ENCODE measurements around the gene KRTAP4-8.
"Not testable (repeated sequence)": the region's sequence is repeated elsewhere in the genome, so short reads cannot be mapped to it uniquely, and the experiment has no call there.

The KRTAP4-8 gene

GRCh38 chr17:41063449-41063848 is 34.5 kb downstream of the KRTAP4-8 start:
- no peak for DNase-seq

- no peak for DNase-seq
These were observed 36.0 kb downstream of the KRTAP4-8 start for GRCh38 chr17:41061964-41062363.

DNA sequence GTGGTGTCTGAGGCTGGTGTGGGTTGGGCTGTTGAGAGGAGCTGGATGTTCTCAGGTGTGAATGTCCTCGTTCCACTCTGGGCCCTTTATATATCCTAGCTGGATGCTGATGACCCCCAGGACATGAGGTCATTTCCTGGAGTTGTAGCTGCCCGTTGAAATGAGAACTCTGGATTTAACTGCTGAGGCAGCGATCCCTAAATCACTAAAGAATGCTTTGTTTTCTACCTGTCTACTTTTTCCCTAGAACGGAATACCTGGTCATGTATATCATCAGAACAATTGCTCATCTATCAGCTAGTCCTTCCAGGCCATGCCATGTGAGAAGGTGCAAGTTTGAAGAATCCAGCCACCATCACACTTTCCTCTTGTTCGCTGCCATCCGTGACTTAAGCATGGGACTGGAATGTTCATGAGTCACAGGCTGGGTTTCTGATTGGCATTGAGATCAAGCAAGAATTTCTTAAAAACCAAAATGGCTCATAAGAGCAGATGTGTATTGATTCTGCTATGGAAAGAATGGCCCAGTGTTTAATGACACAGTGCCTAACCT is 37.8 kb downstream of the KRTAP4-8 start, which contains the start of gene KRTAP2-3:
Gene KRTAP2-3 (minus strand): TSS at position 63 of the 553 bp plus-strand sequence. CDS start 64 bp downstream, outside the sequence.
- no peak for DNase-seq

GRCh38 chr17:41059276-41060051 is 38.5 kb downstream of the KRTAP4-8 start:
- DNase-seq = not testable (repeated sequence)

DNA sequence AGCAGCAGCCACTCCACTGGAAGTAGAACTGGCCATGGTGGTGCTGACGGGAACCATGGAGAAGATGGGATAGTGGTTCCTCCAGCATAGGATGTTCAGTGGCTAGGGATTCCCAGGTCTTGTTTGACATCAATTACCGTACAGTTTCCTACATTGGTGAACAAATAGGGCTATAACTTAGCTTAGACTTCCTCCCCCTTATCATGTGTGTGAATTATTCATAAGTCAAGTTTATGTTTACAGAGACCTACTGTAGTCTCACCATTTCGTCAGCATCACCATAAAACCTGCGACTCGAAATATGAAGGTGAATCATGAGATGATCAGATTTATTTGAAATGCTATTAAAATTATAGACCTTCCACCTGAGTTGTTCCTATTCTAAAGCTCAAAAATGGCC is 39.2 kb downstream of the KRTAP4-8 start:
- no peak for DNase-seq

GRCh38 chr17:41057547-41057946 is 40.4 kb downstream of the KRTAP4-8 start:
- DNase-seq = no peak

GRCh38 chr17:41055130-41055529 is 42.8 kb downstream of the KRTAP4-8 start, which contains the start of gene KRTAP2-2:
Gene KRTAP2-2, minus strand, starts transcription at chr17:41055230. Its CDS starts 19 bp downstream, at chr17:41055211.
- DNase-seq = not testable (repeated sequence)

GRCh38 chr17:41054556-41054955 is 43.4 kb downstream of the KRTAP4-8 start:
- DNase-seq = not testable (repeated sequence)

DNA sequence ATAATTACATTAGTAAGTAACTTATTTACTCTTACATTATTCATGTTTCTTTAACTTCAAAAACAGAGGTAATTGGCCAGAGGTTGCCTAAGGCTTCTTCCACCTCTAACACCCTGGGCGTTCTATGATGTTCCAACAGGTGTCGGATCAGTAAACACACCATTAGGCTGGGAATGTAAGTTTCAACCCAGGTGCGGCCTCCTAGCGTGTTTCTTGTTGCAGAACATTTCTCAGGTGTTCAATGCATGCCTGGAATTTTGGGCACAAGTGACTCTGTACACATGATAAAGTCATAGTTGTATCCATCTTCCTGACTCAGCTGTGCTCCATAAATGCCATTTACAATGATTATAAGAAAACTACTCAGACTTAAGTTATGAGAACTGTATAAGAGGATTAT is 43.9 kb downstream of the KRTAP4-8 start:
- DNase-seq = no peak

DNA sequence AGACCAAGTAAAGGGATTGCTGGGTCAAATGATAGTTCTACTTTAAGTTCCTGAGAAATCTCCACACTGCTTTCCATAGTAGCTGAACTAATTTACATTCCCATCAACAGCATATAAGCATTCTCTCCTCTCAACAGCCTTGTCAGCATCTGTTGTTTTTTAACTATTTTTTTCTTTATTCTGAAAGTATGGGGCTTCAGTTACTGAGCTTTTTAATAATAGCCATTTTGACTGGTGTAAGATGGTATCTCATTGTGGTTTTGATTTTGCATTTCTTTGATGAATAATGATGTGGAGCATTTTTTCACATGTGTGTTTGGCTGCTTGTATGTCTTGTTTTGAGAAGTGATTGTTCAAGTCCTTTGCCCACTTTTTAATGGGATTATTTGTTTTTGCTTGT is 45.4 kb downstream of the KRTAP4-8 start:
- no peak for DNase-seq

DNA sequence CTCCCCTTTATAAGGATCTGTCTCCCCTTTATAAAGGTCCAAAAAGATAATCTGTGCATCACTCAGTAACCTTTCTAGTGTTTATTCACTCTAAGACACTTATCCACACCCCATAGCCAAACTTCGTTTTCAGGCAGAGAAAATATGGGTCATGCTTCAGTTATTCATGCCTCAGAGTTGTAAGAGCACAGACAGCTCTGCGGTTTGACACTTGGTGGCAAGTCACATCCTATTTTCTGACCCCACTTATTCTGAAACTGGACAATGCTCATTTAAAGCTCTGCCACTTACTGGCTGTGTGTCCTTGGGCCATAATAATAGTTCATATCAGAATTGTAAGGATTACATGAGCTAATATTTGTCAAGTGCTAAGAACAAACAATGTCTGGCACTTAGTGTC is 48.8 kb downstream of the KRTAP4-8 start:
- no peak for DNase-seq

DNA sequence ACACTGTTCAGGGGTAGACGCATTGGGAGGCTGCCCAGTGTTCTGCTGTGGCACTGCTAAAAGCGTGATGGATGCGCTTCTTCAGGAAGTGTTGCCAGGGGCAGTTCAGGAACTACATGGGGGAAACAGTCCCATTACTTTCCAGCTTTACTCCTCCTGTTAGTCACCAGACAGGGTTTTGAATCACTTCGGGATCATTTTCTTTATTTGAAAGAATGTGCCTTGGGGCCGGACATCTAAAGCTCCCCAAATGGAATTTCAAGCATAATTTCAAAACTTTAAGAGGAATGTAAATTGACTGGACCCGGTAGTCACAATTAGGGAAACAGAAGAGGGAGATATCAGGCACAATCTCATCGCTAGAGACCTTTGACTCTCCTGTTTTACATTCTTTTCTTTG is 49.5 kb downstream of the KRTAP4-8 start:
- no peak for DNase-seq

Measured in DMS153 (cell line).